GM18520 (cell line): ENCODE data around the gene RMI1.
A peak's percentile ranks its signal among the peaks of the same experiment; 100 is the strongest.
"Not testable (repeated sequence)": the region's sequence is repeated elsewhere in the genome, so short reads cannot be mapped to it uniquely, and the experiment has no call there.

ENCODE experiments used
- ATAC-seq: cut with Tn5 transposase; IDR thresholded peaks from one replicate; pipeline ENCODE4 v1.9.1; 2021; ENCODE audit not compliant: unreplicated experiment

Gene RMI1

DNA sequence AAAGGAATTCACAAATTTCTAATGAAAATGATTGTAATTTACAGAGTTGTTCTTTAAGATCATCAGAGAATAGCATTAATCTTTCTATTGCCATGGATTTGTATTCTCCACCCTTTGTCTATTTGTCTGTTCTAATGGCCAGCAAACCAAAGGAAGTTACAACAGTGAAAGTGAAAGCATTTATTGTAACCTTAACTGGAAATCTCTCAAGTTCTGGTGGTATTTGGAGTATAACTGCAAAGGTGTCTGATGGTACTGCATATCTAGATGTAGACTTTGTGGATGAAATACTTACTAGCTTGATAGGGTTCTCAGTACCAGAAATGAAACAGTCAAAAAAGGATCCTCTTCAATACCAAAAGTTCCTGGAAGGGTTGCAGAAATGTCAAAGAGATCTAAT, 21.7 kb downstream of the RMI1 start:
- ATAC-seq = peak; percentile 52

GRCh38 chr9:84003246-84003645, 22.6 kb downstream of the RMI1 start:
- no peak for ATAC-seq

DNA sequence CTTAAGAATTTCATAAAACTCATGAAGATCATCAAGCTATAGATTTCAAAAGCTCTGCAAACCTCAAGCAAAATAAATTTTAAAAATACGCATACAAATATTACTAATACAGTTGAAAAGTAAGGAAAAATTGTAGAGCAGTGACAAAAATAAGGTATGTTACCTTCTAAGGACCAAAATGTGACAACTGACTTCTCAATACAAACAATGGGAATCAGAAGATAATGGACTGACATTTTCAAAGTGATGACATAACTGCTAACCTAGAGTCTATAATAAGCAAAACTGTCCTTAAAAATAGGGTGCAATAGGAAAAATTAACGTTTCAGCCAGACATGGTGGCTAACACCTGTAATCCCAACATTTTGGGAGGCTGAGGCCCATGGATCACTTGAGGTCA, 27.1 kb downstream of the RMI1 start:
- ATAC-seq = no peak

DNA sequence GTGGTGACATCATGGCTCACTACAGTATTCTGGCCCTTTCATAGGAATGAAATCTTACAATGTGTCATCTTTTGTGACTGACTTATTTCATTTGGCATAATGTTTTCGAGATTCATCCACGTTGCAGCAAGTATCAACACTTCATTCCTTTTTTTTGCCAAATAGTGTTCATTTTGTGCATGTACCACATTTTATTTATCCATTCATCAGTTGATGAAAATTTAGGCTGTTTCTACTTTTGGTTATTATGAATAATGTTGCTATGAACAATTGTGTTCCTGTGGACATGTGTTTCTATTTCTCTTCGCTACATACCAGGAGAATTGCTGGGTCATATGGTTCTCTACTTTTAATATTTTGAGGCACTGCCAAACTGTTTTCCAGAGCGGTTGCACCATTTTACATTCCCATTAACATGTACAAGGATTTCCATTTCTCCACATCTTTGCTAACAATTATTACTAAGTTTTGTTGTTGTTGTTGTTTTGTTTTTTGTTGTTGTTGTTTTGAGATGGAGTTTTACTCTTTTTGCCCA, 43.5 kb downstream of the RMI1 start:
- no peak for ATAC-seq

- no peak for ATAC-seq
Observed at GRCh38 chr9:84027201-84027600, 46.6 kb downstream of the RMI1 start.

DNA sequence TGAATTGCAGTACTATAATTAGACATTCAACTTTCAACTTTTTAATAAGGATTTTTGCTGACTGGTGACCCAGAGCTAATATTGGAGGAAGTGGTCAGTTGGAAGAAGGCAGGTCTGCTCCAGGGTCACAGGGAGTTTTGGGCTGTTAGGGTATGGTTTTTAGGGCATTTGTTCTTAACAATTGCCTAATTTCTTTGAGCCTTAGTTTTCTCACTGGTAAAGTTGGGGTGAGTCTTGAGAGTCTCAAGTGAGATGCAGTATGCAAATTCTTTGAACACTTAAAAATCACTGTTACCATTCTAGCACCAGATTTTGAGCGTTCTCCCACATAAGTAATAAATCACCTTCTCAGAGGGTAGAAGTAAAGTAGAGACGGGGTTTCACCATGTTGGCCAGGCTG, 50.9 kb downstream of the RMI1 start:
- ATAC-seq = no peak

- not testable (repeated sequence) for ATAC-seq
Observed at GRCh38 chr9:84041857-84042256, 61.3 kb downstream of the RMI1 start.

GRCh38 chr9:84045481-84046097, 65.0 kb downstream of the RMI1 start:
- no peak for ATAC-seq
